CD14-positive monocyte (primary cell): ENCODE results near the gene CRYAB. TPM values are rescaled to one million over a fixed set of nuclear protein-coding genes. Genes with fewer than 3 reads are reported as not detected.
A peak's percentile ranks its signal among the peaks of the same experiment; 100 is the strongest.

ENCODE experiments used
- DNase-seq, 3 donors: peaks; one replicate each; pipeline ENCODE4 v3.0.0-alpha.2; 2011 to 2022
- H2AFZ ChIP-seq: 2 replicates; pipeline ENCODE4 v1.6.0; 2012; ENCODE audit warnings: mild to moderate bottlenecking, low read depth, low read length, inconsistent platforms; ENCODE audit not compliant: insufficient read depth, poor library complexity, severe bottlenecking
- H3K27ac ChIP-seq, 2 donors: 1 replicate in 1 of 2; 2 replicates in 1 of 2; pipeline ENCODE4 v1.5.1; 2012 to 2013; ENCODE audit warnings: low read length in 2 of 2, control low read depth in 1 of 2, inconsistent platforms in 1 of 2, low read depth in 1 of 2, mild to moderate bottlenecking in 1 of 2
- H3K27me3 ChIP-seq, 2 donors: one replicate each; pipeline versions ENCODE4 v1.6.0 to v1.6.1; 2011 to 2013; ENCODE audit warnings: low read length in 2 of 2; ENCODE audit not compliant: control insufficient read depth in 2 of 2, insufficient read depth in 2 of 2
- H3K36me3 ChIP-seq, 2 donors: replicated peaks in 1 of 2; 1 replicate in 1 of 2; 2 replicates in 1 of 2; pipeline versions ENCODE4 v1.5.1 to v1.6.1; 2012 to 2013; ENCODE audit warnings: low read length in 2 of 2, control low read depth in 1 of 2, inconsistent platforms in 1 of 2, mild to moderate bottlenecking in 1 of 2; ENCODE audit not compliant: insufficient read depth in 2 of 2, control insufficient read depth in 1 of 2
- H3K4me1 ChIP-seq, 2 donors: 1 replicate in 1 of 2; 2 replicates in 1 of 2; pipeline versions ENCODE4 v1.5.1 to v1.6.1; 2012 to 2013; ENCODE audit warnings: low read length in 2 of 2, control low read depth in 1 of 2, inconsistent platforms in 1 of 2, mild to moderate bottlenecking in 1 of 2, moderate library complexity in 1 of 2; ENCODE audit not compliant: insufficient read depth in 2 of 2, control insufficient read depth in 1 of 2
- H3K4me2 ChIP-seq: replicated peaks from 2 replicates; pipeline ENCODE3; 2012; ENCODE audit warnings: low read length, moderate library complexity, mild to moderate bottlenecking; ENCODE audit not compliant: poor library complexity, severe bottlenecking; ENCODE audit errors: extremely low read depth
- H3K4me3 ChIP-seq, 3 experiments: fragments of 200-600 bp in 1 of 3; sonication (generic) in 1 of 3; replicated peaks in 1 of 3; 1 replicate in 2 of 3; 2 replicates in 1 of 3; pipeline ENCODE4 v1.5.1; 2011 to 2013; ENCODE audit warnings: low read length in 3 of 3, mild to moderate bottlenecking in 3 of 3, control low read depth in 2 of 3, low read depth in 2 of 3, inconsistent platforms in 1 of 3, moderate library complexity in 1 of 3
- H3K79me2 ChIP-seq: 2 replicates; pipeline ENCODE4 v1.6.0; 2012; ENCODE audit warnings: mild to moderate bottlenecking, control low read depth, inconsistent platforms, low read length, moderate library complexity; ENCODE audit not compliant: insufficient read depth
- H3K9ac ChIP-seq: 2 replicates; pipeline ENCODE4 v1.6.0; 2017; ENCODE audit warnings: low read length, mild to moderate bottlenecking; ENCODE audit not compliant: insufficient read depth, poor library complexity, severe bottlenecking
- H3K9me3 ChIP-seq, 2 donors: replicated peaks in 1 of 2; 1 replicate in 1 of 2; 2 replicates in 1 of 2; pipeline versions ENCODE4 v1.5.1 to v1.6.1; 2012 to 2013; ENCODE audit warnings: low read length in 2 of 2, control low read depth in 1 of 2; ENCODE audit not compliant: control insufficient read depth in 1 of 2, insufficient read depth in 1 of 2
- H4K20me1 ChIP-seq: 2 replicates; pipeline ENCODE4 v1.6.0; 2012; ENCODE audit warnings: mild to moderate bottlenecking, low read length, control low read depth, moderate library complexity; ENCODE audit not compliant: insufficient read depth
- H3K27ac Mint-ChIP-seq, 7 donors: one replicate each; pipeline ENCODE4 v1.8.0; 2020; ENCODE audit warnings: mild to moderate bottlenecking in 7 of 7, mixed read lengths in 7 of 7, moderate library complexity in 6 of 7, inconsistent platforms in 2 of 7
- H3K27me3 Mint-ChIP-seq, 3 donors: one replicate each; pipeline ENCODE4 v1.8.0; 2021 to 2022; ENCODE audit warnings: low read depth in 3 of 3, mild to moderate bottlenecking in 3 of 3, mixed read lengths in 3 of 3, moderate library complexity in 3 of 3, inconsistent platforms in 1 of 3
- H3K36me3 Mint-ChIP-seq, 2 donors: one replicate each; pipeline ENCODE4 v1.8.0; 2020; ENCODE audit warnings: mixed read lengths in 2 of 2, inconsistent platforms in 1 of 2, mild to moderate bottlenecking in 1 of 2
- H3K4me1 Mint-ChIP-seq: one replicate; pipeline ENCODE4 v1.8.0; 2020; ENCODE audit warnings: mild to moderate bottlenecking, mixed read lengths
- H3K4me3 Mint-ChIP-seq, 2 donors: one replicate each; pipeline ENCODE4 v1.8.0; 2020; ENCODE audit warnings: mild to moderate bottlenecking in 2 of 2, mixed read lengths in 2 of 2, moderate library complexity in 1 of 2
- H3K9me3 Mint-ChIP-seq, 7 donors: one replicate each; pipeline ENCODE4 v1.8.0; 2020 to 2022; ENCODE audit warnings: mixed read lengths in 7 of 7, mild to moderate bottlenecking in 6 of 7, moderate library complexity in 6 of 7, inconsistent platforms in 2 of 7
- WGBS: methylation state at CpG from one replicate; pipeline ENCODE4 v1.1.5; 2013; ENCODE audit warnings: missing lambda C conversion rate; ENCODE audit not compliant: insufficient coverage; 5-methylcytosine and 5-hydroxymethylcytosine counted together
- intact Hi-C, 2 donors: fragments of 100-400 bp; cut with micrococcal nuclease; formaldehyde crosslinking; loops; one replicate each; pipeline versions ENCODE4 v1.15.0 to v1.15.1; 2023
- polyA minus RNA-seq: library from RNA; depleted of rRNA, polyadenylated mRNA; stranded (reverse); fragments of >200 nt; gene quantifications from 2 replicates; pipeline ENCODE4 v1.2.3, GENCODE V29; 2012
- polyA plus RNA-seq, 3 donors: library from polyadenylated mRNA; depleted of rRNA in 1 of 3; unstranded in 2 of 3; stranded (reverse) in 1 of 3; fragments of 300-500 nt in 2 of 3; fragments of >200 nt in 1 of 3; fragmentation: Illumina TruSeq in 2 of 3; gene quantifications; 1 replicate in 2 of 3; 2 replicates in 1 of 3; pipeline ENCODE4 v1.2.3, GENCODE V29; 2012 to 2021
- total RNA-seq, 12 experiments: library from RNA in 1 of 12; stranded (reverse) in 1 of 12; fragments of 120-200 nt in 1 of 12; gene quantifications; one replicate each; pipeline ENCODE4 v1.2.4 and lab custom pipeline; 2013 to 2026; ENCODE audit warnings: mixed read lengths in 6 of 12, inconsistent platforms in 1 of 12
- TF ChIP-seq, protein P1 (sequence below): fragments of 200-600 bp; IDR thresholded peaks from one replicate; pipeline ENCODE4 v1.8.0; 2022; ENCODE audit warnings: antibody characterized with exemption, mild to moderate bottlenecking

CRYAB gene
- total RNA-seq (2013) = not detected
- polyA plus RNA-seq = not detected
- polyA minus RNA-seq = not detected in 2 replicates
- 0 to 0.81 (median 0.08) reads per million in 11 experiments for total RNA-seq (lab: John Stamatoyannopoulos, UW)

GRCh38 chr11:111911563-111912401, at the start of gene CRYAB:
CRYAB (minus strand) TSS chr11:111911770; CDS start chr11:111911724, 46 bp downstream.
- no peak for DNase-seq
- intact Hi-C loops = no loop called here
- Histone ChIP-seq H3K79me2 (no peaks in the 10 kb centered on the region), H3K27me3 (peaks cover 13 to 43% of the 10 kb centered on the region in 2 donors), H3K9ac (no peak within 1 kb of the TSS), H3K4me2 (no peak within 1 kb of the TSS), H4K20me1 (no peaks in the 10 kb centered on the region), H3K9me3 (no peaks in the 10 kb centered on the region), H3K4me1 (no peaks in the 10 kb centered on the region), H3K27ac (no peak within 1 kb of the TSS), H3K4me3 (no peak within 1 kb of the TSS), H2AFZ (no peak within 1 kb of the TSS), H3K36me3 (no peaks in the 10 kb centered on the region)
- Mint-ChIP-seq H3K9me3 (peaks cover 0 to 2% (median 0%) of the 10 kb centered on the region in 7 donors), H3K4me3 (peak within 1 kb of the TSS in 1 of 2 donors; percentile 41), H3K27ac (no peak within 1 kb of the TSS), H3K27me3 (peaks cover 47 to 58% (median 50%) of the 10 kb centered on the region in 3 donors), H3K36me3 (no peaks in the 10 kb centered on the region), H3K4me1 (no peaks in the 10 kb centered on the region)
- TF ChIP-seq, protein P1, sequence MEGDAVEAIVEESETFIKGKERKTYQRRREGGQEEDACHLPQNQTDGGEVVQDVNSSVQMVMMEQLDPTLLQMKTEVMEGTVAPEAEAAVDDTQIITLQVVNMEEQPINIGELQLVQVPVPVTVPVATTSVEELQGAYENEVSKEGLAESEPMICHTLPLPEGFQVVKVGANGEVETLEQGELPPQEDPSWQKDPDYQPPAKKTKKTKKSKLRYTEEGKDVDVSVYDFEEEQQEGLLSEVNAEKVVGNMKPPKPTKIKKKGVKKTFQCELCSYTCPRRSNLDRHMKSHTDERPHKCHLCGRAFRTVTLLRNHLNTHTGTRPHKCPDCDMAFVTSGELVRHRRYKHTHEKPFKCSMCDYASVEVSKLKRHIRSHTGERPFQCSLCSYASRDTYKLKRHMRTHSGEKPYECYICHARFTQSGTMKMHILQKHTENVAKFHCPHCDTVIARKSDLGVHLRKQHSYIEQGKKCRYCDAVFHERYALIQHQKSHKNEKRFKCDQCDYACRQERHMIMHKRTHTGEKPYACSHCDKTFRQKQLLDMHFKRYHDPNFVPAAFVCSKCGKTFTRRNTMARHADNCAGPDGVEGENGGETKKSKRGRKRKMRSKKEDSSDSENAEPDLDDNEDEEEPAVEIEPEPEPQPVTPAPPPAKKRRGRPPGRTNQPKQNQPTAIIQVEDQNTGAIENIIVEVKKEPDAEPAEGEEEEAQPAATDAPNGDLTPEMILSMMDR = no peak
- 86% methylated on average over 6 of the region's 17 CpGs for WGBS

DNA sequence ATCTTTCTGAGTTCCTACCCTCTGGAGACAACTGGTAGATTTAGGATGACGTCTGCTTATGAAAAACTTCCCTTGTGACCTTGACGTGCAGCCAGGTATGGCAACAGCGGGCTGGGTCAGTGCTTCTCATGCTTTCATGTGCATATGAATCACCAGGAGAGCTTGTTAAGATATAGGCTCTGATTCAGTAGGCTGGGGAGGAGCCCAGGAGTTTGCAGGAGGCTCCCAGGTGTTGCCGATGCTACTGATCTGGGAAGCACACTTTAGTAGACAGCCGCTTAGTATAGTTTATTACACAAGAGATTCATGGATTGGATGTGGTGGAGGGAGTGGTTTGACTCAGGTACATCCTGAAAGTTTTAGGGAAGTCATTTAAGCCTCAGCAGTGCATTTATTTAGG, 49.3 kb upstream of the CRYAB start:
- no peak for DNase-seq
- intact Hi-C loops = no loop called here
- TF ChIP-seq, protein P1 = no peak
- WGBS = 93% methylated on average over 5 of the region's 5 CpGs
- Histone ChIP-seq H4K20me1 (no peaks in the 10 kb centered on the region), H3K4me1 (no peaks in the 10 kb centered on the region), H3K4me2 (no peak overlapping the region), H2AFZ (no peak overlapping the region), H3K79me2 (no peaks in the 10 kb centered on the region), H3K9me3 (no peaks in the 10 kb centered on the region), H3K36me3 (no peaks in the 10 kb centered on the region), H3K27me3 (no peaks in the 10 kb centered on the region), H3K9ac (no peak overlapping the region), H3K27ac (no peak overlapping the region), H3K4me3 (no peak overlapping the region)
- no peak overlapping the region for H3K27ac Mint-ChIP-seq
- H3K4me1 Mint-ChIP-seq = no peaks in the 10 kb centered on the region
- no peak overlapping the region for H3K4me3 Mint-ChIP-seq
- no peaks in the 10 kb centered on the region for H3K36me3 Mint-ChIP-seq
- H3K27me3 Mint-ChIP-seq = no peaks in the 10 kb centered on the region
- H3K9me3 Mint-ChIP-seq = peaks cover 0 to 3% (median 0%) of the 10 kb centered on the region in 7 donors
